ENCODE results near the gene RETREG1.

DNA sequence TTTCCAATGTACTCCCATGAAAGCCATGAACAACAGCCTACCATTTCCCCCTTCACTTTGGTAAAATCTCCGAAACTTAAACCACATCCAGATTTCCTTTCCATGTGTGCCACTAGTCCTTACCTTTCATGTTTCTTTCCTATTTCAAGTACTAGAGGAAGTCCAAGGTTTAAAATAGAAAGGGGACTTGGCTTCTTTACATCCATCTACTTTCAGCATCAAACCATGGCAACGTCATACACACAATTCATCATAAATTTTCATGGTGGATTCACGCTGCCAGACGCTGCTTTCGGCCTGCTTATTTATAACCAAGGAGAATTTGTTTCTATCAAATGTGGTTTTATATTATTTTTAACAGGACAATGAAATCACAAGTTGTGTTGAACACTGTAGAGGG is 92.5 kb downstream of the RETREG1 start:
- no peak for TF ChIP-seq EZH2 (IDR thresholded peaks at IDR 0.05; ENCODE audit: borderline replicate concordance, low read depth, low read length, severe bottlenecking)
- TF ChIP-seq, protein P1, sequence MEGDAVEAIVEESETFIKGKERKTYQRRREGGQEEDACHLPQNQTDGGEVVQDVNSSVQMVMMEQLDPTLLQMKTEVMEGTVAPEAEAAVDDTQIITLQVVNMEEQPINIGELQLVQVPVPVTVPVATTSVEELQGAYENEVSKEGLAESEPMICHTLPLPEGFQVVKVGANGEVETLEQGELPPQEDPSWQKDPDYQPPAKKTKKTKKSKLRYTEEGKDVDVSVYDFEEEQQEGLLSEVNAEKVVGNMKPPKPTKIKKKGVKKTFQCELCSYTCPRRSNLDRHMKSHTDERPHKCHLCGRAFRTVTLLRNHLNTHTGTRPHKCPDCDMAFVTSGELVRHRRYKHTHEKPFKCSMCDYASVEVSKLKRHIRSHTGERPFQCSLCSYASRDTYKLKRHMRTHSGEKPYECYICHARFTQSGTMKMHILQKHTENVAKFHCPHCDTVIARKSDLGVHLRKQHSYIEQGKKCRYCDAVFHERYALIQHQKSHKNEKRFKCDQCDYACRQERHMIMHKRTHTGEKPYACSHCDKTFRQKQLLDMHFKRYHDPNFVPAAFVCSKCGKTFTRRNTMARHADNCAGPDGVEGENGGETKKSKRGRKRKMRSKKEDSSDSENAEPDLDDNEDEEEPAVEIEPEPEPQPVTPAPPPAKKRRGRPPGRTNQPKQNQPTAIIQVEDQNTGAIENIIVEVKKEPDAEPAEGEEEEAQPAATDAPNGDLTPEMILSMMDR (IDR thresholded peaks at IDR 0.05; ENCODE audit: borderline replicate concordance, extremely low read depth, low read length, poor library complexity, severe bottlenecking), result no peak
